ENCODE results near the gene NCOA1.

DNA sequence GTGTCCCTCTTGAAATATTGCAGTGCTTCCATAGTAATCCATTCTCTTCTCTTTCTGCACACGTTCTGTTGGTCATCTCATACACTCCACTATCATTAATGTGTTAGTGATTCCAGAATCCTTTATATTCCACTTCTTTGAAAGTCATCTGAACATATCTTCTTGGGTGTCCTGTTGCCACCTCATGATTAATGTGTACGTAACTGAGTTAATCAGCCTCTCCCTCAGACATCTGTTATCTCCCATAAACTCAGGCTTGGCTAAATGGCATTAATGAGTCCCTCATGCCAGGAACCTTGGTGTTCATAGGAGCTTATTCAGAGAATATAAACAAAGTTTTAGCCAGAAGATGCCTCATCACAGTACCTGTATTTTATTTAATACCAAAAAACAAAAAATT, 126.4 kb downstream of the NCOA1 start:
- no peak for TF ChIP-seq TEAD4 (IDR thresholded peaks at IDR 0.05; ENCODE audit: borderline replicate concordance, insufficient read depth)
- no peak for TF ChIP-seq POLR2AphosphoS5 (IDR thresholded peaks at IDR 0.05; ENCODE audit: low read depth, low read length)
- TF ChIP-seq RXRA (IDR thresholded peaks at IDR 0.05; ENCODE audit: borderline replicate concordance, low read depth), result no peak
- no peak for TF ChIP-seq RAD21 (IDR thresholded peaks at IDR 0.05; ENCODE audit: low read length)
- TF ChIP-seq SMC3 (IDR thresholded peaks at IDR 0.05; ENCODE audit: low read depth, low read length), result no peak
- TF ChIP-seq GABPA (IDR thresholded peaks at IDR 0.05; ENCODE audit: low read depth), result no peak
- TF ChIP-seq, protein P1, sequence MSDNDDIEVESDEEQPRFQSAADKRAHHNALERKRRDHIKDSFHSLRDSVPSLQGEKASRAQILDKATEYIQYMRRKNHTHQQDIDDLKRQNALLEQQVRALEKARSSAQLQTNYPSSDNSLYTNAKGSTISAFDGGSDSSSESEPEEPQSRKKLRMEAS (IDR thresholded peaks at IDR 0.05; ENCODE audit: low read depth), result no peak
- TF ChIP-seq, protein P2, sequence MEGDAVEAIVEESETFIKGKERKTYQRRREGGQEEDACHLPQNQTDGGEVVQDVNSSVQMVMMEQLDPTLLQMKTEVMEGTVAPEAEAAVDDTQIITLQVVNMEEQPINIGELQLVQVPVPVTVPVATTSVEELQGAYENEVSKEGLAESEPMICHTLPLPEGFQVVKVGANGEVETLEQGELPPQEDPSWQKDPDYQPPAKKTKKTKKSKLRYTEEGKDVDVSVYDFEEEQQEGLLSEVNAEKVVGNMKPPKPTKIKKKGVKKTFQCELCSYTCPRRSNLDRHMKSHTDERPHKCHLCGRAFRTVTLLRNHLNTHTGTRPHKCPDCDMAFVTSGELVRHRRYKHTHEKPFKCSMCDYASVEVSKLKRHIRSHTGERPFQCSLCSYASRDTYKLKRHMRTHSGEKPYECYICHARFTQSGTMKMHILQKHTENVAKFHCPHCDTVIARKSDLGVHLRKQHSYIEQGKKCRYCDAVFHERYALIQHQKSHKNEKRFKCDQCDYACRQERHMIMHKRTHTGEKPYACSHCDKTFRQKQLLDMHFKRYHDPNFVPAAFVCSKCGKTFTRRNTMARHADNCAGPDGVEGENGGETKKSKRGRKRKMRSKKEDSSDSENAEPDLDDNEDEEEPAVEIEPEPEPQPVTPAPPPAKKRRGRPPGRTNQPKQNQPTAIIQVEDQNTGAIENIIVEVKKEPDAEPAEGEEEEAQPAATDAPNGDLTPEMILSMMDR (IDR thresholded peaks at IDR 0.05), result no peak
